ENCODE data around the gene BRD2.

BRD2 gene

GRCh38 chr6:33014841-33015634, 46.6 kb downstream of the BRD2 start:
- ChIA-PET POLR2A (no interaction called here), CTCF (interaction anchor here (0.7 to 7.6 kb wide), 38 partner anchors 8 to 232 kb away, joined by 3 to 96 read pairs (median 4); partner anchors contain the start of gene HLA-DPB1)
- no peak overlapping the region for H3K4me3 ChIP-seq (ENCODE audit: low read depth, low read length)
- peak; percentile 55 for DNase-seq (ENCODE audit: low read depth, low spot score)
- TF ChIP-seq, protein P1, sequence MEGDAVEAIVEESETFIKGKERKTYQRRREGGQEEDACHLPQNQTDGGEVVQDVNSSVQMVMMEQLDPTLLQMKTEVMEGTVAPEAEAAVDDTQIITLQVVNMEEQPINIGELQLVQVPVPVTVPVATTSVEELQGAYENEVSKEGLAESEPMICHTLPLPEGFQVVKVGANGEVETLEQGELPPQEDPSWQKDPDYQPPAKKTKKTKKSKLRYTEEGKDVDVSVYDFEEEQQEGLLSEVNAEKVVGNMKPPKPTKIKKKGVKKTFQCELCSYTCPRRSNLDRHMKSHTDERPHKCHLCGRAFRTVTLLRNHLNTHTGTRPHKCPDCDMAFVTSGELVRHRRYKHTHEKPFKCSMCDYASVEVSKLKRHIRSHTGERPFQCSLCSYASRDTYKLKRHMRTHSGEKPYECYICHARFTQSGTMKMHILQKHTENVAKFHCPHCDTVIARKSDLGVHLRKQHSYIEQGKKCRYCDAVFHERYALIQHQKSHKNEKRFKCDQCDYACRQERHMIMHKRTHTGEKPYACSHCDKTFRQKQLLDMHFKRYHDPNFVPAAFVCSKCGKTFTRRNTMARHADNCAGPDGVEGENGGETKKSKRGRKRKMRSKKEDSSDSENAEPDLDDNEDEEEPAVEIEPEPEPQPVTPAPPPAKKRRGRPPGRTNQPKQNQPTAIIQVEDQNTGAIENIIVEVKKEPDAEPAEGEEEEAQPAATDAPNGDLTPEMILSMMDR (IDR thresholded peaks at IDR 0.05; ENCODE audit: insufficient read depth, low read length, missing control alignments) = peak; percentile 61

DNA sequence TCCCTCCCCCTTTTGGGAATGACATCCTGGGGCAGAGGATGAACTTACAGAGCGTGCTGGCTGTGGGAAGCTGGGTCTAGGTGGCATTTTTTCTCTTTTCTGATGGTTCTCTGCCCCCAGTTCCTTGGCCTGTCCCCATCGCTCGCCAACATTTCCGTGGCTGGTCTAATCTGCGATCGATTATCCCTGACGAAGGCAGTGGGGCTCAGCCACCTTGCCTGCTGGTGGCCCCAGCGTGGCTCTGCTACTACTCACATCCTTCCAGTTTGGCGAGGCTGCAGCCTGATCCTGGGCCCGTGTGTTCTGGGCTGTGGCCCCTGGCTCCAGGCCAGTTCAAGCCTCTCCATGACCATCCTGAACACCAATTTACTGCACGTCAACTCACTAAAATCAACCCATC, 47.4 kb downstream of the BRD2 start:
- POLR2A ChIA-PET = no interaction called here
- TF ChIP-seq, protein P1 (IDR thresholded peaks at IDR 0.05; ENCODE audit: insufficient read depth, low read length, missing control alignments) = no peak
- CTCF ChIA-PET = interaction anchor here (0.9 to 7.6 kb wide), 27 partner anchors 8 to 231 kb away, joined by 3 to 96 read pairs (median 4); no protein-coding TSS in a partner anchor
- no peak overlapping the region for H3K4me3 ChIP-seq (ENCODE audit: low read depth, low read length)
- DNase-seq (ENCODE audit: low read depth, low spot score) = no peak

DNA sequence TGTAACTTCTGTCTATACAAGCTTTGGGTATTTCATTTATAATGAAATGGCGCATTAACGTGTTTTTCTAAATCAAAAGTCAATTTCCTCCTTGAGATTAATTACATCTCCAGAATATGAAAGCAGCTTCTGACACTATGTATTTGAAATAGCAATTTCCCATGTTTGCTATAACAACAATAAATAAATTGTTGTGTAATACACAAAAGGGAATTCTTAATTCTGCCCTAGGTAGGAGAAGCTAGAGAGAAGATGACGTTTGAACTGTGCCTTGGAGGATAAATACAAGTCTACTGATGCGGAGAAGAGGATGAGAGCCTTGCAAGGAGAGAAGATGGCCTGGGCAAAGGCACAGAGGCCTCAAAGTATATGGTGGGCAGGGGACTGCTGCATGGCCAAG, 48.6 kb downstream of the BRD2 start:
- DNase-seq (ENCODE audit: low read depth, low spot score) = no peak
- TF ChIP-seq, protein P1 (IDR thresholded peaks at IDR 0.05; ENCODE audit: insufficient read depth, low read length, missing control alignments) = no peak
- CTCF ChIA-PET = interaction anchor here (0.9 to 7.6 kb wide), 11 partner anchors 10 to 230 kb away, joined by 3 to 96 read pairs (median 13); no protein-coding TSS in a partner anchor
- no peak overlapping the region for H3K4me3 ChIP-seq (ENCODE audit: low read depth, low read length)
- POLR2A ChIA-PET = no interaction called here

DNA sequence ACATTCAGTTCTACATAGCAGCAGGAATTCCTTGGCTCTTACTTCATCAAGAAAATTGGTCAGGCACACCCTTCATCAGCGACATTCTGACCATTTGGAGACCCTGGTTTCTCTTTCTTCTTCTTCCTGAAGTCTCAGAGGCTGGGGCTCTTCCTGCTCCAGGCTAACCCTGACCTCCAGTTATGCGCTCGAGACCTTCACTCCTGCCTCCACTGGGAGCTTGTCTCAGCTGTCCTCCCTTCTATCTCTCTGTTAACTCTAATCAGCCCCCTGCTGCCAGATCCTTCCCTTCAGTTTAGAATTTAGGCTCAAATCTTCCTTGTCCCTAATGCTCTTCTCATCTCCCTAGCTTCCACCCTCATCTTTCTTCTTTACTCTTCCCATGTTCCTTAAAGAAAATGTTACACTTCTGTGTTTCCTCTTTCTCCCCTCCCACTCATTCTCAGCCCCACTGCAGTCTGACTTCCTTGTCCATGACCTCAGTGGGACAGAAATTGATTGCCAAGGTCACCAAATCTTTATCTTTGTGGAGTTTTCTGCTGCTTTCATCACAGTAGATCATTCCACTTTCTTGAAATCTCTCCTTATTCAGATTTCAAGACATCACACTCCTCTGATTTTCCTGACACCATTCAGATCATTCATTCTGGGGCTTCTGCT, 49.4 kb downstream of the BRD2 start:
- TF ChIP-seq, protein P1 (IDR thresholded peaks at IDR 0.05; ENCODE audit: insufficient read depth, low read length, missing control alignments) = no peak
- H3K4me3 ChIP-seq (ENCODE audit: low read depth, low read length) = no peak overlapping the region
- POLR2A ChIA-PET = no interaction called here
- no peak for DNase-seq (ENCODE audit: low read depth, low spot score)
- CTCF ChIA-PET = interaction anchor here (1.1 to 7.6 kb wide), 6 partner anchors 15 to 229 kb away, joined by 5 to 96 read pairs (median 12); no protein-coding TSS in a partner anchor

DNA sequence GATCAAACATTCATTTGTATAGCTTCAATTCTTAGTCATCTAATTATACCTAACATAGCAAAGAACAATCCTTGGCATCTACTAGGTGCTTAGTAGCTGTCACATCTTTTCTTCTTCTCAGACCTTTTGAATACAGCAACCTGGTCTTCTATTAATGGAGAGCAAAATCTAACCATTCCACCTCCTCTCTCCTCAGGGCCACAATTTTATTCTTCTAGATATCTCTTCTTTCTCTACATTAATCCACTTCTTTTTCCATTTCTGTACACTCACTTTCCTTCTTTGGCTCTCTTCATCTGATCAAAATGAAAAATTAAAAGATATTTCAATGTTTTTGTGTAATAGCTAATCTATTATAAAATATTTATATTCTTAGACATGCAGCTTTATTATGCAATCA, 50.0 kb downstream of the BRD2 start:
- ChIA-PET POLR2A (no interaction called here), CTCF (interaction anchor here (1.0 to 7.6 kb wide), 7 partner anchors 8 to 229 kb away, joined by 3 to 96 read pairs (median 6); no protein-coding TSS in a partner anchor)
- TF ChIP-seq, protein P1 (IDR thresholded peaks at IDR 0.05; ENCODE audit: insufficient read depth, low read length, missing control alignments) = no peak
- DNase-seq (ENCODE audit: low read depth, low spot score) = no peak
- H3K4me3 ChIP-seq (ENCODE audit: low read depth, low read length) = no peak overlapping the region

DNA sequence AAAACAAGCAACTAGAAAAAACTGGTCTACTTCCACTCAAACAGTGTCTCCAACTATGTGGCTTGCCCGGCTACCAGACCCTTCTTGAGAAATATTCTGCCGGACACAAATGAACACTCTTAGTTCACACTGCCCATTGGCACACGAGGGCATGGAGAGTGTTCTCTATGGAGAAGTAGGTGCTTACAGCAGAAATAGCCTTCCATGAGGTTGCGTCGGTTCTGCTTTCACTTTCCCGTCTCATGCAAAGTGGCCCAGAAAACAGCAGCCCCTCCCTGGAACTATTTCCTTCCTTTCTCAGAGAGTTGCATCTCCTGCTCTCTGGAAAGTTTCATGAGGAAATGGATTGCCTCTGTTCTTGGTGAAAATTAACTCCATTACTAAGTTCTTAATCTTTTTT, 50.5 kb downstream of the BRD2 start:
- no peak for DNase-seq (ENCODE audit: low read depth, low spot score)
- no peak overlapping the region for H3K4me3 ChIP-seq (ENCODE audit: low read depth, low read length)
- TF ChIP-seq, protein P1 (IDR thresholded peaks at IDR 0.05; ENCODE audit: insufficient read depth, low read length, missing control alignments) = no peak
- POLR2A ChIA-PET = no interaction called here
- CTCF ChIA-PET = interaction anchor here (1.0 to 7.6 kb wide), 8 partner anchors 9 to 228 kb away, joined by 3 to 96 read pairs (median 6); no protein-coding TSS in a partner anchor

Data from AG04449 (cell line).